ENCODE measurements around the gene RTL10.

The RTL10 gene

DNA sequence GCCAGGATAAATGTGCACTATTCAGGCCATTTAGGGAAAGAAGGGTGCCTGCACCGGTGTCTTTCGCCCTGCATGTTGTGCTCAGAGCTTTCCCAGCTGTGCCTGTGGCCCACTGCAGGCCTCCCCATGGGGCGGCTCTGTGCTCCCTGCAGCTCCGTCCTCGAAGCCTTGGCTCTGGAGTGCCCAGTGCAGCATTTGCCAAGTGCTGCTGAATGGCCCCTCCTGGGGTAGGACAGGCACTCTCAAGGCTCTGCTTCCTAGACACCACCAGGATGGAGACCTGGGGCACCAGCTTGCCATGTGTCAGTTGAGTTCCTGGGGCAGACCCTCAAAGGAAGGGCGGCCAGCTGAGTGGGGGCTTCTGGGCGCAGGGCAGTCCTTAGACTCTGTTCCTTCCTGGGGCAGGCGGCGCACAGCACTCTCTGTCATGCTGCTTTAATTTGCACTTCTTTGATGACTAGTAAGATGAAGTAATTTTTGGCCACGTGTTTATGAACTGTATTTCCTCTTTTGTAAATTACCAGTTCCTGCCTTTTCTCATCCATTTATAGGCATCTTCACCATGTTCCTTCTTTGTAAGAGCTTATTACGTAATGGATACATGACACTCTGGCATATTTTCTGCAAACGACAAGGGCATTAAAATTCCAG, 32.1 kb upstream of the RTL10 start:
- TF ChIP-seq, protein P1, sequence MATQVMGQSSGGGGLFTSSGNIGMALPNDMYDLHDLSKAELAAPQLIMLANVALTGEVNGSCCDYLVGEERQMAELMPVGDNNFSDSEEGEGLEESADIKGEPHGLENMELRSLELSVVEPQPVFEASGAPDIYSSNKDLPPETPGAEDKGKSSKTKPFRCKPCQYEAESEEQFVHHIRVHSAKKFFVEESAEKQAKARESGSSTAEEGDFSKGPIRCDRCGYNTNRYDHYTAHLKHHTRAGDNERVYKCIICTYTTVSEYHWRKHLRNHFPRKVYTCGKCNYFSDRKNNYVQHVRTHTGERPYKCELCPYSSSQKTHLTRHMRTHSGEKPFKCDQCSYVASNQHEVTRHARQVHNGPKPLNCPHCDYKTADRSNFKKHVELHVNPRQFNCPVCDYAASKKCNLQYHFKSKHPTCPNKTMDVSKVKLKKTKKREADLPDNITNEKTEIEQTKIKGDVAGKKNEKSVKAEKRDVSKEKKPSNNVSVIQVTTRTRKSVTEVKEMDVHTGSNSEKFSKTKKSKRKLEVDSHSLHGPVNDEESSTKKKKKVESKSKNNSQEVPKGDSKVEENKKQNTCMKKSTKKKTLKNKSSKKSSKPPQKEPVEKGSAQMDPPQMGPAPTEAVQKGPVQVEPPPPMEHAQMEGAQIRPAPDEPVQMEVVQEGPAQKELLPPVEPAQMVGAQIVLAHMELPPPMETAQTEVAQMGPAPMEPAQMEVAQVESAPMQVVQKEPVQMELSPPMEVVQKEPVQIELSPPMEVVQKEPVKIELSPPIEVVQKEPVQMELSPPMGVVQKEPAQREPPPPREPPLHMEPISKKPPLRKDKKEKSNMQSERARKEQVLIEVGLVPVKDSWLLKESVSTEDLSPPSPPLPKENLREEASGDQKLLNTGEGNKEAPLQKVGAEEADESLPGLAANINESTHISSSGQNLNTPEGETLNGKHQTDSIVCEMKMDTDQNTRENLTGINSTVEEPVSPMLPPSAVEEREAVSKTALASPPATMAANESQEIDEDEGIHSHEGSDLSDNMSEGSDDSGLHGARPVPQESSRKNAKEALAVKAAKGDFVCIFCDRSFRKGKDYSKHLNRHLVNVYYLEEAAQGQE (IDR thresholded peaks at IDR 0.05; ENCODE audit: low read depth), result no peak
- TF ChIP-seq TAF1 (IDR thresholded peaks at IDR 0.05; ENCODE audit: low read depth) (no peak), TEAD4 (IDR thresholded peaks at IDR 0.05) (no peak), FOXM1 (IDR thresholded peaks at IDR 0.05; ENCODE audit: borderline replicate concordance, low read depth) (no peak), YY1 (IDR thresholded peaks at IDR 0.05; ENCODE audit: low read depth) (no peak), EP300 (IDR thresholded peaks at IDR 0.05; ENCODE audit: borderline replicate concordance) (no peak), CREB1 (IDR thresholded peaks at IDR 0.05; ENCODE audit: low read depth) (no peak), TCF12 (IDR thresholded peaks at IDR 0.05; ENCODE audit: low read depth) (no peak), NFIC (IDR thresholded peaks at IDR 0.05) (no peak), EGR1 (IDR thresholded peaks at IDR 0.05) (no peak), ZBTB7A (IDR thresholded peaks at IDR 0.05; ENCODE audit: low read depth) (no peak), RAD21 (IDR thresholded peaks at IDR 0.05; ENCODE audit: low read depth) (no peak), CEBPB (IDR thresholded peaks at IDR 0.05) (no peak)
- TF ChIP-seq, protein P2, sequence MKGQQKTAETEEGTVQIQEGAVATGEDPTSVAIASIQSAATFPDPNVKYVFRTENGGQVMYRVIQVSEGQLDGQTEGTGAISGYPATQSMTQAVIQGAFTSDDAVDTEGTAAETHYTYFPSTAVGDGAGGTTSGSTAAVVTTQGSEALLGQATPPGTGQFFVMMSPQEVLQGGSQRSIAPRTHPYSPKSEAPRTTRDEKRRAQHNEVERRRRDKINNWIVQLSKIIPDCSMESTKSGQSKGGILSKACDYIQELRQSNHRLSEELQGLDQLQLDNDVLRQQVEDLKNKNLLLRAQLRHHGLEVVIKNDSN (IDR thresholded peaks at IDR 0.05), result no peak
- TF ChIP-seq, protein P3, sequence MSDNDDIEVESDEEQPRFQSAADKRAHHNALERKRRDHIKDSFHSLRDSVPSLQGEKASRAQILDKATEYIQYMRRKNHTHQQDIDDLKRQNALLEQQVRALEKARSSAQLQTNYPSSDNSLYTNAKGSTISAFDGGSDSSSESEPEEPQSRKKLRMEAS (IDR thresholded peaks at IDR 0.05), result no peak

DNA sequence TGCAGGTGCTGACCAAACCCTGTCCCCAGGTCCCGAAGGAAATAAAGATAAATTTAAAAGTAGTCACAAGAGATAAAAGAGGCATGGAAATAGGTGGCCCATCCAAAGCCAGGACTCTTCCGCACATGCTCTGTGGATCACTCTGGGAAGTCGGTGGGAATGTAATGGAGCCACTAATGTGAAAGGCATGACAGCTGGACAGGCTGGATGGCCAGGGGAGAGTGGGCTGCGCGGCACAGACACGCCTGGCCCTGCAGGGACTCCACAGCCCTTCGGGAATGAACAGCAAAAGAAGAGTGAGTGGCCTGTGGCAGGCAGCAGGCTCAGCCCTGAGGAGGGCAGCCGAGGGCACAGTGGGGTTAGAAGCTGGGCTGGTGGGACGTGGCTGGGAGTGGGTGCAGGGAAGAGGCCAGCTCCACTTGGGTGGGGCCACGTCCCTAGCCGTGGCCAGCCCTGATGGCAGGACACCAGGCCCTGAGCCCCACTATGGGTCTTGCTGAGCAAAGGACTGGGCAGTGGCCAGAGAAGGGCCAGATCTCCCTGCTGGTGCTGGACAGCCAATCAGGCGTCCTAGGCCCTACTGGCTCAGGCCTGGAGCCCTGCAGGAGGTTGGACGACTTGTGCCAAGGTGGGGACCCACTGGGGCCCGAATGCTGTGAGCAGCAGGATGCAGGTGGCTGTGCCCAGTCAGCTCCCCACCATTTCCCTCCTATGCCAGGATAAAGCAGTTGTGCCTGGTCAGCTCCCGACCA, 31.3 kb upstream of the RTL10 start:
- TF ChIP-seq, protein P2 (IDR thresholded peaks at IDR 0.05), result no peak
- TF ChIP-seq, protein P3 (IDR thresholded peaks at IDR 0.05), result no peak
- no peak for TF ChIP-seq RAD21 (IDR thresholded peaks at IDR 0.05; ENCODE audit: low read depth)

DNA sequence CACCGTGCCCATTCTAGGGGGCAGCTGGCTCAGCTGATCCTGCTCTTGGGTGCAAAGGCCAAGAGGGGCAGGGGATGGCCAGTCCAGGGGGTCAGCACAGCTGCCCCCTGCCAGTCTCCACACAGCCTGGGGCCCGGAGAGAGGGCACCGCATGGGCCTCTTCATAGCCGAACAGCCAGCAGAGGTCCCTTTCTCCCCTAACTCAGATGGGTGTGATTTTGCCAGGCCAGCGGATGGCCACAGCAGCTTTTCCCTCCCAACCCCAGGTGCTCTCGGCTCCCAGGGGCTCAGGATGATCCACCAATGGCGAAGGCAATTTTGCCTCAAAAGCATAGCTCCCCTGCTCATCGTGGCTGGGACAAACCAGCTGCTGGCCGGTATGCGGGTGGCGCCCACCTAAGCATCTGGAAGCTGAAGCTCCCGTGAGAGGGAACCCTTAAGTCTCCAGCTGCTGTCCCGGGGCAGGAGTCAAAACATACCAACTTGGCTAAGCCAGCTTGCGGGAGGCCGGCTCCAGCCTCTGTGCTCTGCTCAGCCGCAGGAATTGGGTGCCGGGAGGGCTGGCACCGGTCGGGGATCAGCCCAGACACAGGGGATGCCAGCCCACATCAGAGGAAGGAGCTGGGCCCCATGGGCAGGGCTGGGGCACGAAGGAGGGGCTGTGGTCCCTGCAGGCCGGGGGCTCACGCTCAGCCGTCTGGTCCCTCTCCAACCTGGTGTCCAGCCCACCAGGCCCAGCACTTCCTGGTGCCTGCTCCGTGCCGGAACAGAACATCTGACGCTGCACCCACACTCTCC, 30.5 kb upstream of the RTL10 start:
- TF ChIP-seq, protein P1 (IDR thresholded peaks at IDR 0.05; ENCODE audit: low read depth), result no peak
- TF ChIP-seq YY1 (IDR thresholded peaks at IDR 0.05; ENCODE audit: low read depth), result no peak
- TF ChIP-seq TCF12 (IDR thresholded peaks at IDR 0.05; ENCODE audit: low read depth), result no peak
- TF ChIP-seq, protein P3 (IDR thresholded peaks at IDR 0.05), result no peak
- no peak for TF ChIP-seq FOXM1 (IDR thresholded peaks at IDR 0.05; ENCODE audit: borderline replicate concordance, low read depth)
- no peak for TF ChIP-seq EGR1 (IDR thresholded peaks at IDR 0.05)
- no peak for TF ChIP-seq NFIC (IDR thresholded peaks at IDR 0.05)
- TF ChIP-seq EP300 (IDR thresholded peaks at IDR 0.05; ENCODE audit: borderline replicate concordance), result no peak

DNA sequence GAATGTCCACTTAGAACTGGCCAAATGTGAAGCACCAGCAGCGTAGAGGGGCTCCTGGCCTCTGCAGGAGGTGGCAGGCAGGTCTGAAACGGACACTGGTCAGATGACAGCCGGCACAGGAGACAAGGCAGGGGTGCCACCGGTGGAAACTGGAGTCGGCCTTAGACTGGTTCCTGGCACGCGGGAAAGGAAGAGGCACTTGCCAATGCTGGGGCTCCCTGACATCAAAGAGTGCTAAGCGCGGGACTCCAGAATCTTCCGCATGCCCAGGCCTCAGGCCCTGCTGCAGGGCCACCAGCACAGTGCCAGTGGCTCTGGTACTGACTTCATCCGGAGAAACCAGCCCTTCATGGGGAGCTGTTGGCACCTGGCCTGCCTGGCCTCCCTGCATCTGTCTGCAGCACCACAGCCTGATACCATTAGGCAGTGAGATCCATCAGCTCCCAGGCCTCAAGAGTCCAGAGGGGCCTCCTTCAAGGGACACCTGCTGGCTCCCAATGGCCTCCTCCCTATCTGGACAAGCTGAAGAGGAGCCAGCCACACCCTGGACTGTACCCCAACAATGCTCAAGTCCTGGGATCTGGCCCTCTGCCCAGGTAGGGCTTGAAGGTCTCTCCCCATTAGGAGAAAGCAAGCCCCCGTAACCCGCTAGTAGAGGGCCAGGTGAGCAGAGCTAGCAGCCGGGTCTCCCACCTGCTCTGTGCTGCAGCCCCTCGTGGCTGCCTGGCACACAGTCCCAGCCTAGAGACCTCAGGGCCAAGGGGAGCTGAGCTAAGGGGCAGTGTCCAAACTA, 29.7 kb upstream of the RTL10 start:
- no peak for TF ChIP-seq ZBTB7A (IDR thresholded peaks at IDR 0.05; ENCODE audit: low read depth)
- no peak for TF ChIP-seq NFIC (IDR thresholded peaks at IDR 0.05)
- no peak for TF ChIP-seq EGR1 (IDR thresholded peaks at IDR 0.05)
- TF ChIP-seq, protein P1 (IDR thresholded peaks at IDR 0.05; ENCODE audit: low read depth), result no peak
- no peak for TF ChIP-seq RAD21 (IDR thresholded peaks at IDR 0.05; ENCODE audit: low read depth)
- TF ChIP-seq TAF1 (IDR thresholded peaks at IDR 0.05; ENCODE audit: low read depth), result no peak
- TF ChIP-seq, protein P2 (IDR thresholded peaks at IDR 0.05), result no peak
- TF ChIP-seq, protein P3 (IDR thresholded peaks at IDR 0.05), result no peak
- no peak for TF ChIP-seq FOXM1 (IDR thresholded peaks at IDR 0.05; ENCODE audit: borderline replicate concordance, low read depth)
- no peak for TF ChIP-seq CEBPB (IDR thresholded peaks at IDR 0.05)
- no peak for TF ChIP-seq TEAD4 (IDR thresholded peaks at IDR 0.05)
- no peak for TF ChIP-seq EP300 (IDR thresholded peaks at IDR 0.05; ENCODE audit: borderline replicate concordance)
- no peak for TF ChIP-seq TCF12 (IDR thresholded peaks at IDR 0.05; ENCODE audit: low read depth)
- no peak for TF ChIP-seq CREB1 (IDR thresholded peaks at IDR 0.05; ENCODE audit: low read depth)

Measured in Ishikawa (cell line).